HG03060 (cell line): ENCODE measurements around the gene RHOD.

Experiments
- ATAC-seq: cut with Tn5 transposase; IDR thresholded peaks from one replicate; pipeline ENCODE4 v1.9.1; 2021; ENCODE audit warnings: low read depth, moderate number of reproducible peaks; ENCODE audit not compliant: unreplicated experiment

RHOD gene

GRCh38 chr11:67031791-67032561 lies 24.7 kb upstream of the RHOD start:
- no peak for ATAC-seq

- no peak for ATAC-seq
Observed at GRCh38 chr11:67032830-67033551, 23.7 kb upstream of the RHOD start.

- ATAC-seq = no peak
Observed at GRCh38 chr11:67033661-67034166, 22.9 kb upstream of the RHOD start.

GRCh38 chr11:67034350-67034749 lies 22.3 kb upstream of the RHOD start:
- no peak for ATAC-seq

GRCh38 chr11:67040147-67040546 lies 16.5 kb upstream of the RHOD start:
- no peak for ATAC-seq

- ATAC-seq = no peak
Observed at GRCh38 chr11:67041602-67042001, 15.0 kb upstream of the RHOD start.

GRCh38 chr11:67043572-67044349 lies 12.9 kb upstream of the RHOD start:
- no peak for ATAC-seq

- no peak for ATAC-seq
Observed at GRCh38 chr11:67044496-67044895, 12.2 kb upstream of the RHOD start.

GRCh38 chr11:67045314-67045713 lies 11.3 kb upstream of the RHOD start:
- ATAC-seq = no peak

GRCh38 chr11:67048515-67049130 lies 8.0 kb upstream of the RHOD start:
- no peak for ATAC-seq

- ATAC-seq = no peak
Observed at GRCh38 chr11:67050139-67050538, 6.5 kb upstream of the RHOD start.

GRCh38 chr11:67051180-67051893 lies 5.3 kb upstream of the RHOD start:
- no peak for ATAC-seq

GRCh38 chr11:67051945-67052488 lies 4.6 kb upstream of the RHOD start:
- no peak for ATAC-seq

- no peak for ATAC-seq
Observed at GRCh38 chr11:67052891-67053290, 3.8 kb upstream of the RHOD start.

GRCh38 chr11:67053896-67054329 lies 2.7 kb upstream of the RHOD start:
- ATAC-seq = no peak

- no peak for ATAC-seq
Observed at GRCh38 chr11:67054346-67054835, 2.3 kb upstream of the RHOD start.

GRCh38 chr11:67054836-67055523 lies 1.7 kb upstream of the RHOD start:
- no peak for ATAC-seq

- no peak for ATAC-seq
Observed at GRCh38 chr11:67055812-67056211, 835 bp upstream of the RHOD start.

GRCh38 chr11:67057205-67057672 lies 592 bp downstream of the RHOD start:
- no peak for ATAC-seq
